ENCODE data around the gene BEND4.

GRCh38 chr4:42119886-42120285 is 32.6 kb downstream of the BEND4 start:
- TF ChIP-seq CTCF (IDR thresholded peaks at IDR 0.05; ENCODE audit: low read length) (no peak), EZH2 (optimal IDR thresholded peaks at IDR 0.05; ENCODE audit: low read depth, low read length) (no peak)

Measured in MM.1S (cell line).